Astrocyte (in vitro differentiated cells and primary cell): ENCODE results near the gene GRID2. TPM values are rescaled to one million over a fixed set of nuclear protein-coding genes. Genes with fewer than 3 reads are reported as not detected.

Experiments
- DNase-seq: peaks from one replicate; pipeline ENCODE4 v3.0.0-alpha.2; 2010; ENCODE audit warnings: low read depth
- FAIRE-seq: peaks from 2 replicates; lab custom pipeline; 2011; peaks lifted over from hg19 to GRCh38; lab: Jason Lieb, UNC
- H2AFZ ChIP-seq: 2 replicates; pipeline ENCODE4 v1.6.0; 2012; ENCODE audit warnings: low read depth, low read length, inconsistent platforms
- H3K27ac ChIP-seq: 2 replicates; pipeline ENCODE4 v1.5.1; 2011; ENCODE audit warnings: low read depth, low read length, inconsistent platforms
- H3K27me3 ChIP-seq: 2 replicates; pipeline ENCODE4 v1.6.0; 2011; ENCODE audit warnings: low read length, inconsistent platforms; ENCODE audit not compliant: insufficient read depth
- H3K36me3 ChIP-seq: 2 replicates; pipeline ENCODE4 v1.5.1; 2011; ENCODE audit warnings: low read length, inconsistent platforms; ENCODE audit not compliant: insufficient read depth
- H3K4me1 ChIP-seq: 2 replicates; pipeline ENCODE4 v1.5.1; 2011; ENCODE audit warnings: low read length, inconsistent platforms; ENCODE audit not compliant: insufficient read depth
- H3K4me2 ChIP-seq: 2 replicates; pipeline ENCODE4 v1.6.0; 2012; ENCODE audit warnings: low read length, inconsistent platforms
- H3K4me3 ChIP-seq: 2 replicates; pipeline ENCODE4 v1.5.1; 2011; ENCODE audit warnings: low read depth, mild to moderate bottlenecking, low read length, inconsistent platforms; ENCODE audit not compliant: insufficient read depth
- H3K79me2 ChIP-seq: 2 replicates; pipeline ENCODE4 v1.6.0; 2012; ENCODE audit warnings: mild to moderate bottlenecking, low read length, inconsistent platforms; ENCODE audit not compliant: insufficient read depth
- H3K9ac ChIP-seq: 2 replicates; pipeline ENCODE4 v1.6.0; 2012; ENCODE audit warnings: mild to moderate bottlenecking, low read length, inconsistent platforms
- H3K9me3 ChIP-seq: 2 replicates; pipeline ENCODE4 v1.5.1; 2012; ENCODE audit warnings: low read depth, mild to moderate bottlenecking, low read length, inconsistent platforms; ENCODE audit not compliant: insufficient read depth
- H4K20me1 ChIP-seq: 2 replicates; pipeline ENCODE4 v1.6.0; 2012; ENCODE audit warnings: low read length, inconsistent platforms; ENCODE audit not compliant: insufficient read depth
- H3K27ac Mint-ChIP-seq: one replicate; pipeline ENCODE4 v1.8.0; 2021; ENCODE audit warnings: mild to moderate bottlenecking, mixed read lengths; ENCODE audit not compliant: unreplicated experiment
- H3K27me3 Mint-ChIP-seq: one replicate; pipeline ENCODE4 v1.8.0; 2021; ENCODE audit warnings: low read depth, mixed read lengths; ENCODE audit not compliant: unreplicated experiment
- H3K36me3 Mint-ChIP-seq: one replicate; pipeline ENCODE4 v1.8.0; 2021; ENCODE audit warnings: low read depth, mixed read lengths; ENCODE audit not compliant: unreplicated experiment
- H3K4me1 Mint-ChIP-seq: one replicate; pipeline ENCODE4 v1.8.0; 2021; ENCODE audit warnings: low read depth, mixed read lengths; ENCODE audit not compliant: unreplicated experiment
- H3K4me3 Mint-ChIP-seq: one replicate; pipeline ENCODE4 v1.8.0; 2021; ENCODE audit warnings: mild to moderate bottlenecking, moderate library complexity, mixed read lengths; ENCODE audit not compliant: unreplicated experiment
- H3K9me3 Mint-ChIP-seq: one replicate; pipeline ENCODE4 v1.8.0; 2021; ENCODE audit warnings: mild to moderate bottlenecking, mixed read lengths; ENCODE audit not compliant: unreplicated experiment
- EZH2 ChIP-seq: IDR thresholded peaks from 2 replicates; pipeline ENCODE4 v1.6.1; 2012; ENCODE audit warnings: mild to moderate bottlenecking, low read length, inconsistent platforms; ENCODE audit not compliant: insufficient read depth
- total RNA-seq: library from RNA; stranded (reverse); gene quantifications from 2 replicates; pipeline ENCODE4 v1.2.1, GENCODE V29; 2021
- TF ChIP-seq, protein P1 (sequence below): IDR thresholded peaks from 2 replicates; pipeline ENCODE4 v1.5.1; 2011; ENCODE audit warnings: low read depth, mild to moderate bottlenecking, inconsistent platforms, low read length, moderate library complexity; ENCODE audit not compliant: insufficient read depth

GRID2 gene
- total RNA-seq, 1 donor from 2014 or later, result 0.14 TPM

DNA sequence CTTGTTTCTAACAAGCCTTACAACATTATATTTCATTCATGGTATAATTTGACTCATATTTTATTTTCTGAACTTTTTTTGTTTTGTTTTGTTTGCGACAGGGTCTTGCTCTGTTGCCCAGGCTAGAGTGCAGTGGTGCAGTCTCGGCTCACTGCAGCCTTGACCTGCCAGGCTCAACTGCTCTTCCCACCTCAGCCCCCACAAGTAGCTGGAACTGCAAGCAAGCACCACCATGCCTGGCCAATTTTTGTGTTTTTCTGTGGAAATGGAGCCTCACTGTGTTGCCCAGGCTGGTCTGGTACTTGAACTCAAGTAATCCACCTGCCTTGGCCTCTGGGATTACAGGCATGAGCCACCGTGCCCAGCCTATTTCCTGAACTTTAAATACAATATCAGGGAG, 42.5 kb downstream of the GRID2 start:
- Mint-ChIP-seq H3K4me1 (no peaks in the 10 kb centered on the region), H3K9me3 (no peaks in the 10 kb centered on the region), H3K4me3 (no peak overlapping the region), H3K36me3 (no peaks in the 10 kb centered on the region), H3K27ac (no peak overlapping the region), H3K27me3 (no peaks in the 10 kb centered on the region)
- Histone ChIP-seq H3K27ac (no peak overlapping the region), H3K4me3 (no peak overlapping the region), H2AFZ (no peak overlapping the region), H3K9me3 (no peaks in the 10 kb centered on the region), H3K36me3 (no peaks in the 10 kb centered on the region), H3K27me3 (no peaks in the 10 kb centered on the region), H3K79me2 (no peaks in the 10 kb centered on the region), H3K9ac (no peak overlapping the region), H3K4me1 (no peaks in the 10 kb centered on the region), H4K20me1 (no peaks in the 10 kb centered on the region), H3K4me2 (no peak overlapping the region)
- FAIRE-seq, result no peak
- TF ChIP-seq, protein P1, sequence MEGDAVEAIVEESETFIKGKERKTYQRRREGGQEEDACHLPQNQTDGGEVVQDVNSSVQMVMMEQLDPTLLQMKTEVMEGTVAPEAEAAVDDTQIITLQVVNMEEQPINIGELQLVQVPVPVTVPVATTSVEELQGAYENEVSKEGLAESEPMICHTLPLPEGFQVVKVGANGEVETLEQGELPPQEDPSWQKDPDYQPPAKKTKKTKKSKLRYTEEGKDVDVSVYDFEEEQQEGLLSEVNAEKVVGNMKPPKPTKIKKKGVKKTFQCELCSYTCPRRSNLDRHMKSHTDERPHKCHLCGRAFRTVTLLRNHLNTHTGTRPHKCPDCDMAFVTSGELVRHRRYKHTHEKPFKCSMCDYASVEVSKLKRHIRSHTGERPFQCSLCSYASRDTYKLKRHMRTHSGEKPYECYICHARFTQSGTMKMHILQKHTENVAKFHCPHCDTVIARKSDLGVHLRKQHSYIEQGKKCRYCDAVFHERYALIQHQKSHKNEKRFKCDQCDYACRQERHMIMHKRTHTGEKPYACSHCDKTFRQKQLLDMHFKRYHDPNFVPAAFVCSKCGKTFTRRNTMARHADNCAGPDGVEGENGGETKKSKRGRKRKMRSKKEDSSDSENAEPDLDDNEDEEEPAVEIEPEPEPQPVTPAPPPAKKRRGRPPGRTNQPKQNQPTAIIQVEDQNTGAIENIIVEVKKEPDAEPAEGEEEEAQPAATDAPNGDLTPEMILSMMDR, result no peak
- no peak for TF ChIP-seq EZH2
- no peak for DNase-seq

DNA sequence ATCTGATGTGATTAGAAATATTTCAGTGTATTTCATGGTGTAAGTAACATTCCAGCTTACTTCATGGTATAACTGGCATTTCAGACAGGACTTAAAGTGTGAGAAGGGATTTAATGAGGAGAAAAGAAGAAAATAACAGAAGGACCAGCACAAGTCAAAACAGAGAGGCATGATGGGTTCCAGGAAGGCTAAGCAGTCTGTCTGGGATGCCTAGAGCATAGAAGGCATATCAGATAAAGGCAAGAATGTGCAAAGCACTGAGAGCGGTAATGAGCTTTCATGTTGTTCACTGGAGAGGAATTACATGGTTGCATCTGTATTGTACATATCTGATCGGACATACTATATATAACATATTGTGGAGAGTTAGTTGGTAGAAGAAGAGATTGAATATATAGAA, 54.2 kb downstream of the GRID2 start:
- no peak for FAIRE-seq
- Mint-ChIP-seq H3K27ac (no peak overlapping the region), H3K4me1 (no peaks in the 10 kb centered on the region), H3K9me3 (no peaks in the 10 kb centered on the region), H3K27me3 (no peaks in the 10 kb centered on the region), H3K36me3 (no peaks in the 10 kb centered on the region), H3K4me3 (no peak overlapping the region)
- no peaks in the 10 kb centered on the region for H3K36me3 ChIP-seq
- peaks cover 2% of the 10 kb centered on the region for H3K27me3 ChIP-seq
- no peak overlapping the region for H3K4me3 ChIP-seq
- no peak overlapping the region for H2AFZ ChIP-seq
- no peaks in the 10 kb centered on the region for H4K20me1 ChIP-seq
- no peaks in the 10 kb centered on the region for H3K79me2 ChIP-seq
- H3K4me2 ChIP-seq, result no peak overlapping the region
- H3K9me3 ChIP-seq, result peaks cover 2% of the 10 kb centered on the region
- no peak for DNase-seq
- no peaks in the 10 kb centered on the region for H3K4me1 ChIP-seq
- H3K27ac ChIP-seq, result no peak overlapping the region
- no peak overlapping the region for H3K9ac ChIP-seq
- TF ChIP-seq, protein P1, result no peak
- no peak for TF ChIP-seq EZH2

DNA sequence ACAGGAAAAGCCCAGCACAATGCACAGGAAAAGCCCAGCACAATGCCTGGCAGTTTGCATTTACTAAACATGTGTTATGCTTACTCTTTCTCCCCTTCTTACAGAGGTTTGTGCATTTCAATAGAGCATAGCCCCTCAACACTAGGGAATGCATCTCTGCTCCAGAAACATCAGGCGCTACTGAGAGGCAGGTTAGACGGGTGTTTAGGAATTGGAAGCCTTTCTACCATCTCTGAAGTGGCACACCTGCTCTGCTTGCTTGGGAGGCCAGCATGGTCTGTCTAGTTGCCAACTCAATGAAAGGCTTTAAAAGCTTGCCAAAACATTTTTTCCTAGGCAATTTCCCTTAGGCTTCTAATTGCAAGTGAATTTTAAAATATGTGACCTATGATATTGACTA, 55.7 kb downstream of the GRID2 start:
- H3K9me3 Mint-ChIP-seq, result no peaks in the 10 kb centered on the region
- H3K4me3 Mint-ChIP-seq, result no peak overlapping the region
- FAIRE-seq (no peak), DNase-seq (no peak)
- peaks cover 2% of the 10 kb centered on the region for H3K27me3 ChIP-seq
- H4K20me1 ChIP-seq, result no peaks in the 10 kb centered on the region
- TF ChIP-seq, protein P1, result no peak
- no peak for TF ChIP-seq EZH2
- no peak overlapping the region for H3K27ac Mint-ChIP-seq
- H3K4me1 ChIP-seq, result no peaks in the 10 kb centered on the region
- no peaks in the 10 kb centered on the region for H3K36me3 ChIP-seq
- no peaks in the 10 kb centered on the region for H3K4me1 Mint-ChIP-seq
- no peak overlapping the region for H3K4me3 ChIP-seq
- H3K9me3 ChIP-seq, result peaks cover 2% of the 10 kb centered on the region
- no peaks in the 10 kb centered on the region for H3K27me3 Mint-ChIP-seq
- H3K36me3 Mint-ChIP-seq, result no peaks in the 10 kb centered on the region
- no peak overlapping the region for H2AFZ ChIP-seq
- H3K27ac ChIP-seq, result no peak overlapping the region
- H3K9ac ChIP-seq, result no peak overlapping the region
- H3K79me2 ChIP-seq, result no peaks in the 10 kb centered on the region
- no peak overlapping the region for H3K4me2 ChIP-seq
